HepG2 (cell line): Measurements from ENCODE around the gene OR1F1. TPM values are rescaled to one million over a fixed set of nuclear protein-coding genes. Genes with fewer than 3 reads are reported as not detected.

Experiments used
- ATAC-seq: fragments of 200-7000 bp; cut with Tn5 transposase; 3 replicates; pipeline ENCODE4 v1.9.1; 2020; ENCODE audit warnings: mild to moderate bottlenecking, moderate library complexity
- BruUV-seq: library from RNA; stranded (reverse); fragments of 400-500 nt; replicated peaks from 2 replicates; lab custom pipeline; 2021; lab: Mats Ljungman, UMichigan
- CTCF ChIA-PET: fragments of 300-600 bp; formaldehyde crosslinking; extraction: SDS; loops from one replicate; lab custom pipeline; 2021; ENCODE audit warnings: low total read pairs, inconsistent platforms, low intra/inter-chr PET ratio; lab: Yijun Ruan, JAX
- POLR2A ChIA-PET: fragments of 350-600 bp; sonication (Branson Sonifier 250); formaldehyde crosslinking; loops from one replicate; lab custom pipeline; 2020; ENCODE audit warnings: antibody characterized with exemption, inconsistent platforms; lab: Yijun Ruan, JAX
- DNase-seq: peaks from one replicate; pipeline ENCODE4 v3.0.0-alpha.2; 2015; ENCODE audit warnings: low spot score
- FAIRE-seq: peaks from 3 replicates; lab custom pipeline; 2011; peaks lifted over from hg19 to GRCh38; lab: Jason Lieb, UNC
- H2AFZ ChIP-seq: one replicate; pipeline ENCODE4 v1.6.1; 2011; ENCODE audit warnings: low read length, inconsistent platforms
- H3K27ac ChIP-seq: fragments of 300-600 bp; 3 replicates; pipeline ENCODE4 v1.8.0; 2011; ENCODE audit warnings: mixed run types, mild to moderate bottlenecking, mixed read lengths, low read length, inconsistent platforms; ENCODE audit not compliant: insufficient read depth; ENCODE audit errors: extremely low read length
- H3K27me3 ChIP-seq, 2 experiments: fragments of 200-600 bp in 1 of 2; 2 replicates in 1 of 2; 3 replicates in 1 of 2; pipeline versions ENCODE4 v1.6.0 to v1.8.0; 2011; ENCODE audit warnings: low read length in 2 of 2, mild to moderate bottlenecking in 2 of 2, moderate library complexity in 2 of 2, inconsistent platforms in 1 of 2; ENCODE audit not compliant: insufficient read depth in 2 of 2, control insufficient read depth in 1 of 2
- H3K36me3 ChIP-seq, 2 experiments: fragments of 200-600 bp in 1 of 2; replicated peaks in 1 of 2; 2 replicates in 1 of 2; 3 replicates in 1 of 2; pipeline versions ENCODE4 v1.5.1 to v1.8.0; 2011; ENCODE audit warnings: low read length in 2 of 2, inconsistent platforms in 1 of 2; ENCODE audit not compliant: insufficient read depth in 2 of 2, control insufficient read depth in 1 of 2
- H3K4me1 ChIP-seq: 2 replicates; pipeline ENCODE4 v1.5.1; 2012; ENCODE audit warnings: low read length, inconsistent platforms; ENCODE audit not compliant: insufficient read depth
- H3K4me2 ChIP-seq: 2 replicates; pipeline ENCODE4 v1.6.0; 2011; ENCODE audit warnings: low read depth, low read length, inconsistent platforms
- H3K4me3 ChIP-seq, 3 experiments: fragments of 200-600 bp in 1 of 3; sonication (generic), shearing (Covaris generic) in 1 of 3; replicated peaks in 1 of 3; 2 replicates each; pipeline ENCODE4 v1.5.1; 2011 to 2016; ENCODE audit warnings: low read length in 3 of 3, inconsistent platforms in 2 of 3, low read depth in 2 of 3, mild to moderate bottlenecking in 2 of 3, control low read depth in 1 of 3, mixed read lengths in 1 of 3; ENCODE audit not compliant: insufficient read depth in 1 of 3
- H3K79me2 ChIP-seq: one replicate; pipeline ENCODE4 v1.6.1; 2011; ENCODE audit warnings: low read length, inconsistent platforms; ENCODE audit not compliant: insufficient read depth
- H3K9ac ChIP-seq: 2 replicates; pipeline ENCODE4 v1.6.0; 2011; ENCODE audit warnings: mild to moderate bottlenecking, low read depth, low read length, inconsistent platforms; ENCODE audit not compliant: insufficient read depth
- H3K9me3 ChIP-seq: 2 replicates; pipeline ENCODE4 v1.5.1; 2012; ENCODE audit warnings: mild to moderate bottlenecking, low read length
- H4K20me1 ChIP-seq: 2 replicates; pipeline ENCODE4 v1.6.0; 2011; ENCODE audit warnings: inconsistent platforms, mild to moderate bottlenecking, low read length, moderate library complexity; ENCODE audit not compliant: insufficient read depth
- AKNA ChIP-seq: sonication (generic); formaldehyde crosslinking; IDR thresholded peaks from 2 replicates; pipeline ENCODE4 v1.4.0; 2020; ENCODE audit warnings: missing genetic modification reagents, borderline replicate concordance
- KMT2A ChIP-seq: sonication (generic); formaldehyde crosslinking; IDR thresholded peaks from 2 replicates; pipeline ENCODE4 v1.4.0; 2020; ENCODE audit warnings: missing genetic modification reagents
- MAX ChIP-seq: IDR thresholded peaks from 2 replicates; pipeline ENCODE4 v1.6.1; 2012; ENCODE audit warnings: inconsistent platforms
- MIER2 ChIP-seq: IDR thresholded peaks from 2 replicates; pipeline ENCODE4 v1.6.1; 2016; ENCODE audit warnings: missing biosample characterization, missing genetic modification reagents
- MTA1 ChIP-seq: sonication (generic); formaldehyde crosslinking; IDR thresholded peaks from 2 replicates; pipeline ENCODE4 v1.4.0; 2020; ENCODE audit warnings: missing genetic modification reagents, mild to moderate bottlenecking, borderline replicate concordance
- MXD4 ChIP-seq: IDR thresholded peaks from 2 replicates; pipeline ENCODE4 v1.6.1; 2016; ENCODE audit warnings: mild to moderate bottlenecking, missing biosample characterization, missing genetic modification reagents
- PBX3 ChIP-seq: sonication (generic); formaldehyde crosslinking; IDR thresholded peaks from 2 replicates; pipeline ENCODE4 v1.8.1; 2023; ENCODE audit warnings: missing genetic modification reagents, inconsistent platforms, borderline replicate concordance
- ZFP82 ChIP-seq: sonication (generic); formaldehyde crosslinking; IDR thresholded peaks from 2 replicates; pipeline ENCODE4 v1.5.1; 2020; ENCODE audit warnings: mild to moderate bottlenecking, missing genetic modification reagents, borderline replicate concordance
- ZNF205 ChIP-seq: IDR thresholded peaks from 2 replicates; pipeline ENCODE4 v1.6.1; 2018; ENCODE audit warnings: missing biosample characterization, missing genetic modification reagents
- ZNF260 ChIP-seq: sonication (generic); formaldehyde crosslinking; IDR thresholded peaks from 2 replicates; pipeline ENCODE4 v1.4.0; 2020; ENCODE audit warnings: missing genetic modification reagents, low read depth, mild to moderate bottlenecking, borderline replicate concordance
- ZNF350 ChIP-seq: sonication (generic); formaldehyde crosslinking; IDR thresholded peaks from 2 replicates; pipeline ENCODE4 v1.4.0; 2020; ENCODE audit warnings: mild to moderate bottlenecking, low read depth, missing genetic modification reagents, borderline replicate concordance
- ZNF546 ChIP-seq: sonication (generic); formaldehyde crosslinking; conservative IDR thresholded peaks from 2 replicates; pipeline ENCODE4 v1.8.1; 2023; ENCODE audit warnings: mild to moderate bottlenecking, missing genetic modification reagents
- ZNF746 ChIP-seq: sonication (generic); formaldehyde crosslinking; IDR thresholded peaks from 2 replicates; pipeline ENCODE4 v1.8.0; 2022; ENCODE audit warnings: mild to moderate bottlenecking, missing genetic modification reagents
- WGBS: methylation state at CpG from one replicate; pipeline ENCODE4 v1.1.6; 2017; ENCODE audit warnings: low lambda C conversion rate; 5-methylcytosine and 5-hydroxymethylcytosine counted together
- in situ Hi-C: cut with HindIII; loops from 2 replicates; pipeline ENCODE4 v1.10.0; 2017; ENCODE audit warnings: low pct_unique_long_range_greater_than_20kb; ENCODE audit not compliant: extremely low pct_ligation_motif_present
- intact Hi-C: fragments of 100-400 bp; cut with micrococcal nuclease; formaldehyde crosslinking; loops from one replicate; pipeline ENCODE4 v1.10.0; 2022; ENCODE audit not compliant: unreplicated experiment
- polyA plus RNA-seq, 8 experiments: library from polyadenylated mRNA; depleted of rRNA in 3 of 8; stranded (reverse) in 7 of 8; unstranded in 1 of 8; fragments of >200 nt; fragmentation: Illumina TruSeq in 4 of 8; extraction: Trizol in 4 of 8; gene quantifications; 2 replicates each; pipeline versions ENCODE4 v1.2.1 to v1.2.3, GENCODE V29; 2011 to 2016; ENCODE audit warnings: low read depth in 4 of 8, missing spikeins in 1 of 8, mixed read lengths in 1 of 8; ENCODE audit not compliant: insufficient read depth in 1 of 8
- total RNA-seq, 5 experiments: library from RNA; depleted of rRNA; stranded (reverse); fragments of >200 nt; fragmentation: Illumina TruSeq; extraction: Trizol; gene quantifications; 2 replicates each; pipeline ENCODE4 v1.2.3, GENCODE V29; 2016; ENCODE audit warnings: low read depth in 1 of 5

The OR1F1 gene
- total and polyA plus RNA-seq, 2 of the 13 experiments (the other 11 are each of a cell fraction or from before 2014, with no cell fraction given), result 0.90 TPM; not detected in 1

GRCh38 chr16:3150346-3151218 is 37.4 kb upstream of the OR1F1 start:
- POLR2A ChIA-PET, result interaction anchor here (0.8 to 4.7 kb wide), 23 partner anchors 8 to 567 kb away, joined by 3 to 81 read pairs (median 5); partner anchors contain the start of genes IL32, OR1F1, TNFRSF12A and TRAP1
- BruUV-seq, result no TSS peak
- FAIRE-seq, result peak; percentile 15
- TF ChIP-seq MTA1 (CRISPR knock-in tag) (no peak), MXD4 (peak; percentile 86), ZNF546 (peak; percentile 72; the same call in 1 of the 2 replicates), MIER2 (no peak), MAX (peak; percentile 81), ZNF205 (CRISPR knock-in tag) (peak; percentile 63; the same call in 1 of the 2 replicates), AKNA (CRISPR knock-in tag) (no peak; the same call in 1 of the 2 replicates), ZNF350 (CRISPR knock-in tag) (peak; percentile 84; the same call in 1 of the 2 replicates), ZFP82 (CRISPR knock-in tag) (peak; percentile 66), PBX3 (CRISPR knock-in tag) (0 out of 2 replicates have a peak, but pooled peaks have one; percentile 33), ZNF746 (CRISPR knock-in tag) (peak; percentile 69), ZNF260 (CRISPR knock-in tag) (no peak), KMT2A (CRISPR knock-in tag) (peak; percentile 55; the same call in 1 of the 2 replicates)

More at GRCh38 chr16:3150346-3151218, 37.4 kb upstream of the OR1F1 start:
- H3K4me3 ChIP-seq, result peak overlapping the region; percentile 57 to 78 (median 66)
- H3K4me2 ChIP-seq, result peak overlapping the region; percentile 97
- H2AFZ ChIP-seq, result no peak overlapping the region
- H3K79me2 ChIP-seq, result no peaks in the 10 kb centered on the region
- ATAC-seq (peak; percentile 75), DNase-seq (peak; percentile 94)
- peaks cover 43% of the 10 kb centered on the region for H3K4me1 ChIP-seq
- no peaks in the 10 kb centered on the region for H3K9me3 ChIP-seq
- in situ Hi-C loops (no loop called here), intact Hi-C loops (loop anchor here (2.0 to 5.0 kb wide), 2 partner anchors 16 to 37 kb away; partner anchors contain the start of genes OR1F1 and ZNF213)
- H3K36me3 ChIP-seq, result no peaks in the 10 kb centered on the region
- H4K20me1 ChIP-seq, result no peaks in the 10 kb centered on the region
- H3K27me3 ChIP-seq, result peaks cover 0 to 26% of the 10 kb centered on the region in 2 experiments; a peak in 3 of 5 replicates
- 2% methylated on average over 19 of the region's 62 CpGs for WGBS
- CTCF ChIA-PET, result interaction anchor here (0.8 to 2.8 kb wide), 3 partner anchors 15 to 19 kb away, joined by 3 to 18 read pairs (median 3); no protein-coding TSS in a partner anchor
- H3K9ac ChIP-seq, result peak overlapping the region; percentile 65
- H3K27ac ChIP-seq, result peak overlapping the region; percentile 46
